ENCODE results near the gene PRKAG2.

DNA sequence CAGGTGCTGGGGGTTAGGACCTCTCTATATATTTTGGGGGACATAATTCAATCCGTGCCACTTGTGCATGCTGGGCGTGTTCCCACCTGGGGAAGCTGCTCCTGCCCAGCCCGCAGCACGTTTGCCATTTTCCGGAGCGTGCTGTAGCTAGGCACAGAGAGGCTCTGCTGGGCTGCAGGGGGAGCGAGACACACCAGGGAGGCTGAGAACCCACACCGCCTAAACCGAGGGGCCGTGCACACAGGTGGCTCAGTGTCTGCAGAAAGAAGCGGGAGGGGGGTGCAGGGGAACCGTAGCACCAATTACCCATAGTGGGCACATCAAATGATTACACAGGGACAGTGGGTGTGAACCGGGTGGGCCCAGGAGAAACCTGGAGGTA lies 27.0 kb downstream of the PRKAG2 start:
- TF ChIP-seq, protein P1, sequence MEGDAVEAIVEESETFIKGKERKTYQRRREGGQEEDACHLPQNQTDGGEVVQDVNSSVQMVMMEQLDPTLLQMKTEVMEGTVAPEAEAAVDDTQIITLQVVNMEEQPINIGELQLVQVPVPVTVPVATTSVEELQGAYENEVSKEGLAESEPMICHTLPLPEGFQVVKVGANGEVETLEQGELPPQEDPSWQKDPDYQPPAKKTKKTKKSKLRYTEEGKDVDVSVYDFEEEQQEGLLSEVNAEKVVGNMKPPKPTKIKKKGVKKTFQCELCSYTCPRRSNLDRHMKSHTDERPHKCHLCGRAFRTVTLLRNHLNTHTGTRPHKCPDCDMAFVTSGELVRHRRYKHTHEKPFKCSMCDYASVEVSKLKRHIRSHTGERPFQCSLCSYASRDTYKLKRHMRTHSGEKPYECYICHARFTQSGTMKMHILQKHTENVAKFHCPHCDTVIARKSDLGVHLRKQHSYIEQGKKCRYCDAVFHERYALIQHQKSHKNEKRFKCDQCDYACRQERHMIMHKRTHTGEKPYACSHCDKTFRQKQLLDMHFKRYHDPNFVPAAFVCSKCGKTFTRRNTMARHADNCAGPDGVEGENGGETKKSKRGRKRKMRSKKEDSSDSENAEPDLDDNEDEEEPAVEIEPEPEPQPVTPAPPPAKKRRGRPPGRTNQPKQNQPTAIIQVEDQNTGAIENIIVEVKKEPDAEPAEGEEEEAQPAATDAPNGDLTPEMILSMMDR (conservative IDR thresholded peaks at IDR 0.05 in 1 of 2, IDR thresholded peaks at IDR 0.05 in 1 of 2; ENCODE audit: extremely low read depth in 1 of 2, insufficient read depth in 1 of 2, low read depth in 1 of 2, low read length in 2 of 2), result no peak
- TF ChIP-seq EZH2 (IDR thresholded peaks at IDR 0.05; ENCODE audit: borderline replicate concordance, low read length), result no peak

Measured in mammary epithelial cell (primary cell).